ENCODE data around the gene CORT. TPM values are rescaled to one million over a fixed set of nuclear protein-coding genes. Genes with fewer than 3 reads are reported as not detected.

CORT gene
- total RNA-seq, 2 experiments from 2014 or later: 0.73 TPM; not detected in 1

DNA sequence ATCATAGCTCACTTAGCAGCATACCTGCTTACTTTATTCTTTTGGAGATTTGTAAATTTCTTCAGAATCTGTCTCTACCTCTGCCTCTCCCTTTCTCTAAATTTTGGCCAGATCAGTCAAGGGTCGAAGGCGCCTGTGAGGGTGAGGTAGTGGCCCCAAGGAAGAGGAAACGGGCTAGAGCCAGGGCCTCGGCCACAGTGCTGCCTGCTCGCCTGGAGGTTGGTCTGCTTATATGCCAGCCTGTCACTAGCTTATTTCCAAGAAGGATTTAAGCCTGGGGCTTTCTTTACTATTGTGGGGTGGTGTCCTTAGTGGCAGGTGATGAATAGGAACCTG lies 44.6 kb downstream of the CORT start:
- no peaks in the 10 kb centered on the region for H3K27me3 Mint-ChIP-seq
- H3K4me3 Mint-ChIP-seq: no peak overlapping the region
- no peaks in the 10 kb centered on the region for H3K9me3 Mint-ChIP-seq (ENCODE audit: low read depth)
- H3K27ac Mint-ChIP-seq: peak overlapping the region; percentile 97
- CTCF ChIA-PET: interaction anchor here (0.6 to 10.9 kb wide), 36 partner anchors 8 to 905 kb away, joined by 3 to 235 read pairs (median 5); partner anchors contain the start of genes CENPS, CORT, DFFA and KIF1B
- H3K4me1 Mint-ChIP-seq: peaks cover 54% of the 10 kb centered on the region
- peaks cover 7% of the 10 kb centered on the region for H3K36me3 Mint-ChIP-seq
- DNase-seq (no peak), ATAC-seq (no peak)

DNA sequence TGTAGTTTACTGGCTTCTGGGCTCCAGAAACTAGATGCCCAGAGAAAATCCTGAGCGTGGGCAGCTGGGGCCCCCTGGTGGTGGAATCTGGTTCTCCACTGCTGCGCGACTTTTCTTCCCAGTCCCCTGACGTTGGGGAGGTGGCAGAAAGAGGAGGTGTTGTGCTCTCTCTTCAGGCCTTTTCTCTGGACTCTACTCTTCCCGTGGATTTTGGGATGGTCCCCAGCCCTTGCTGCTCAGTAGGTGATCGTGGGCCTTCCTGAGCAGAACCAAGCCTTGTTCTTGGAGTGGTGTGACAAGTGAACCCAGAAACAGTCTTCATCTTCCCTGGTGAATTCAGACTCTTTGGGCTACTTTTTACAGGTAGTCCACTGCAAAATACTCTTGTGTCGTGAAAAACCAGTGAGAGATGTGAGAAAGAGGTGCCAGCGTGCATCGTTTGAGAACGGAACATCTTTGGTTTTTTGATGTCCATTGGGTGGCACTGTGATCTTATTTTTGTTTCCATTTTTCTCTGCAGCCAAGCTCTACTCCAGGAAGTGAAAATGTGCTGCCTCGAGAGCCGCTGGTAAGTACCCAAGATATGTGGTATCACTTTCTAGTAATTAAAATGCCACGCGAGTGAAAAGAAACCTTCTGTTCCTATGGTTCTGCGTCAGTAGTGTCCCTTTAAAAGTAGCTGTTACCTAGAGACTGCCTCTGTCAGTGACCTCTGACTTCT lies 45.1 kb downstream of the CORT start:
- CTCF ChIA-PET: interaction anchor here (0.6 to 10.9 kb wide), 51 partner anchors 9 to 905 kb away, joined by 3 to 235 read pairs (median 4); partner anchors contain the start of genes CENPS, CORT, DFFA and KIF1B
- Mint-ChIP-seq H3K4me3 (peak overlapping the region; percentile 77), H3K36me3 (peaks cover 7% of the 10 kb centered on the region), H3K4me1 (peaks cover 54% of the 10 kb centered on the region), H3K9me3 (ENCODE audit: low read depth) (no peaks in the 10 kb centered on the region), H3K27me3 (no peaks in the 10 kb centered on the region), H3K27ac (peak overlapping the region; percentile 97)
- peak; percentile 81 for ATAC-seq
- DNase-seq: peak; percentile 89

DNA sequence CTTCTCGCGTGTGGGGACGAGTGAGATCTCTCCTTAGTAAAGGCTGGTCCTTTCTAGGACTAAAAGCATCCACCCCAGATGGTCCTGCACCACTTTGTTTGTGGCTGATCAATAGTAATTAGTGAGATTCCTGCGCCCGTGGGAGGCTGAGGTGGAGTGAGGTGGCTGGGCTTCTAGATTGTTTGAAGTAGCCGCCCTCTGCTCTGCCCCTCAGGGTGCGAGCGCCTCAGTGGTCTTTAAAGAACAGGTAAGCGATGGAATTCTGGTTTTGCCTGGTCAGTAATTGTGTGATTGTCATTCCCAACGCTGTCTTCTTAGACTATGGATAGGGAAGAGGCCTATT lies 45.6 kb downstream of the CORT start:
- no peaks in the 10 kb centered on the region for H3K9me3 Mint-ChIP-seq (ENCODE audit: low read depth)
- CTCF ChIA-PET: interaction anchor here (0.7 to 10.9 kb wide), 36 partner anchors 9 to 544 kb away, joined by 3 to 235 read pairs (median 5); partner anchors contain the start of genes CENPS, DFFA, PEX14 and PGD
- H3K27ac Mint-ChIP-seq: peak overlapping the region; percentile 97
- no peaks in the 10 kb centered on the region for H3K27me3 Mint-ChIP-seq
- ATAC-seq: no peak
- peaks cover 54% of the 10 kb centered on the region for H3K4me1 Mint-ChIP-seq
- no peak for DNase-seq
- H3K4me3 Mint-ChIP-seq: peak overlapping the region; percentile 77
- peaks cover 7% of the 10 kb centered on the region for H3K36me3 Mint-ChIP-seq

DNA sequence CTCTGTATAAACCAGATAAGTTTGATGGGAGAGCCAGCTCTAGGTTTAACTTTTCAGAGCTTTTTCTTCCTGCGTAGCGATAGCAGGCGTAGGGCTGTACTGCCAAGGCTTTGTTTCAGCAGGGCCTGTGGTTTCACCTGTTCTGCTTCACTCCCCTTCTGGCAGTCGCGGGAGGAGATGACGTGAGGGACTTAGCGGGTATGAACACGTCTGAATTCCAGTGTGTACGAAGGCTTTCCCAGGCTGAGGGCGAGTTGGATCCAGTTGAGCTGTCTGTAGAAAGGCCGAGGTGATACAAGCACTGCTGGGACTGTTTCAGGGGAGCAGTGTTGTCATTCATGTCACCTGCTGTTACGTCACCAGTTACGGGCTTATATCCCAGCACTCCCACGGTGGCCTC lies 46.1 kb downstream of the CORT start:
- Mint-ChIP-seq H3K27ac (peak overlapping the region; percentile 97), H3K4me3 (peak overlapping the region; percentile 77), H3K27me3 (no peaks in the 10 kb centered on the region), H3K4me1 (peaks cover 54% of the 10 kb centered on the region), H3K9me3 (ENCODE audit: low read depth) (no peaks in the 10 kb centered on the region), H3K36me3 (peaks cover 7% of the 10 kb centered on the region)
- ATAC-seq (no peak), DNase-seq (peak; percentile 52)
- CTCF ChIA-PET: interaction anchor here (1.1 to 10.9 kb wide), 11 partner anchors 13 to 444 kb away, joined by 3 to 235 read pairs (median 6); partner anchors contain the start of genes CENPS and PGD

DNA sequence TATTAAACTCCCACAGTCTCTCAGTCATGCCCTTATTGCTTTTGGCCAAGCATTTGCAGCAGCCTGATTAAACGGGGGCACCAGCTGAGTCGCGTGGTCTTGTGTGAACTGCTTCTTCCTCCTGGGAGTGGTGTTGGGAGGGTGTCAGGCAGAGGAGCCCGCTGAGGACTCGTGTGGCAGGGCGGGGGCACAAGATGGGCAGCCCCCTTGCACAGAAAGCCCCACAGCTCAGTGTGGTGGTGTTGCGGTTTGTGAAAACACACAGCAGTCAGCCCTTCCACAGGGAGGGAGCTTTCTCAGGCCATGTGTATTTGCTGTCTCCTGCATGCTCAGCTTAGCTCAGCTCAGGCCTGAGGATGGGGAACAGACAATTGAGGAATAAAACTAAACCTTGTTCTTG lies 47.3 kb downstream of the CORT start:
- Mint-ChIP-seq H3K27me3 (no peaks in the 10 kb centered on the region), H3K4me1 (peaks cover 60% of the 10 kb centered on the region), H3K4me3 (peak overlapping the region; percentile 13), H3K27ac (peak overlapping the region; percentile 88), H3K36me3 (peaks cover 7% of the 10 kb centered on the region), H3K9me3 (ENCODE audit: low read depth) (no peaks in the 10 kb centered on the region)
- CTCF ChIA-PET: interaction anchor here (0.7 to 10.9 kb wide), 5 partner anchors 12 to 445 kb away, joined by 5 to 235 read pairs (median 68); partner anchors contain the start of gene CENPS
- peak; percentile 58 for DNase-seq
- ATAC-seq: no peak

DNA sequence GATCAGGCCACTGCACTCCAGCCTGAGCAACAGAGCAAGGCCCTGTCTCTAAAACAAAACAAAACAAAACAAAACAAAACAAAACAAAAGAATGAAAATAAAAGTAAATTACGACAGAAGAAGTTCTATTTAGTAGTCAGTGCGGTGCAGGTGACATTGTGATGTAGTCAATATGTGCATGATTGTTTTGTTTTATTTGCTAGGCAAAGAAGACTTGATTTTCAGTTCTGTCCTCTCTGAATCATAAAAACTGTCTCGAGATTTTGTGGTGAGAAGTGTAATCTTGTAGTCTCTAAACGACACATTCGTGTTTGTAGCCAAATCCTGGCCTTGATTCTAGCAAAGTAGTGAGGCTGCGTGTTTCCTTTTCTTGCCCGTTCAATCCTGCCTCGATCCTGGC lies 48.4 kb downstream of the CORT start:
- no peak for DNase-seq
- no peaks in the 10 kb centered on the region for H3K27me3 Mint-ChIP-seq
- H3K4me3 Mint-ChIP-seq: peak overlapping the region; percentile 49
- no peaks in the 10 kb centered on the region for H3K9me3 Mint-ChIP-seq (ENCODE audit: low read depth)
- peaks cover 67% of the 10 kb centered on the region for H3K4me1 Mint-ChIP-seq
- peaks cover 9% of the 10 kb centered on the region for H3K36me3 Mint-ChIP-seq
- peak overlapping the region; percentile 88 for H3K27ac Mint-ChIP-seq
- CTCF ChIA-PET: interaction anchor here (0.8 to 10.9 kb wide), 6 partner anchors 10 to 369 kb away, joined by 3 to 235 read pairs (median 7); partner anchors contain the start of gene CENPS
- peak; percentile 14 for ATAC-seq

Other genes starting within 250 kb of the CORT start
- 10 to 100 TPM; 14.2 to 21.3 TPM for gene KIF1B, start 239.5 kb upstream of the CORT start, total RNA-seq
- 100 to 1,000 TPM in 1 of 2 experiments, 10 to 100 TPM in 1; 74.9 to 128 TPM for gene PGD, start 51.0 kb upstream of the CORT start, total RNA-seq
- 10 to 100 TPM; 14.8 to 18.6 TPM for gene CENPS, start 19.6 kb upstream of the CORT start, total RNA-seq
- gene DFFA, start 22.5 kb downstream of the CORT start, total RNA-seq: 10 to 100 TPM; 40.9 to 45.1 TPM
- gene PEX14, start 24.9 kb downstream of the CORT start, total RNA-seq: 10 to 100 TPM; 24.4 to 27.5 TPM